OCI-LY7 (cell line): ENCODE data around the gene NBEAL1.

Source experiments
- CTCF ChIP-seq: fragments of 200-600 bp; sonication (generic); conservative IDR thresholded peaks from 2 replicates; pipeline ENCODE4 v1.5.1; 2014; ENCODE audit warnings: mild to moderate bottlenecking, antibody characterized with exemption, low read length, moderate library complexity, mixed read lengths
- EZH2phosphoT487 ChIP-seq: fragments of 200-600 bp; sonication (generic); IDR thresholded peaks from 2 replicates; pipeline ENCODE4 v1.6.1; 2018; ENCODE audit warnings: low read depth, borderline replicate concordance, mild to moderate bottlenecking, mixed run types, antibody characterized with exemption, low read length, moderate library complexity, mixed read lengths

DNA sequence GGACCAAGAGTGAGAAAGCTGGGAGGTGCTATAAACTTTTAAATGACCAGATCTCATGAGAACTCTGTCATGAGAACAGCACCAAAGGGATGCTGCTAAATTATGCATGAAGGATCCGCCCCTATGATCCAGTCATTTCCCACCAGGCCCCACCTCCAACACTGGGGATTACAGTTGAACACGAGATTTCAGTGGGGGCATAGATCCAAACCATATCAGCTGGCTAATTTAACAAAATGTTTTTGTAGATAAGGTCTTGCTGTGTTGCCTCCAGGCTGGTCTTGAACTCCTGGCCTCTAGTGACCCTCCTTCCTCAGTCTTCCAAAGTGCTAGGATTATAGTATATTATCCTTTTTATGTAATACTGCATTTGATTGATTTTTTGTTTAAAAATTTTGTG is 56.0 kb downstream of the NBEAL1 start:
- TF ChIP-seq CTCF (no peak), EZH2phosphoT487 (no peak)
